Measurements from ENCODE around the gene EFR3B. TPM values are rescaled to one million over a fixed set of nuclear protein-coding genes. Genes with fewer than 3 reads are reported as not detected.

Gene EFR3B
- total RNA-seq, 1 donor from 2014 or later, result 14.7 TPM

DNA sequence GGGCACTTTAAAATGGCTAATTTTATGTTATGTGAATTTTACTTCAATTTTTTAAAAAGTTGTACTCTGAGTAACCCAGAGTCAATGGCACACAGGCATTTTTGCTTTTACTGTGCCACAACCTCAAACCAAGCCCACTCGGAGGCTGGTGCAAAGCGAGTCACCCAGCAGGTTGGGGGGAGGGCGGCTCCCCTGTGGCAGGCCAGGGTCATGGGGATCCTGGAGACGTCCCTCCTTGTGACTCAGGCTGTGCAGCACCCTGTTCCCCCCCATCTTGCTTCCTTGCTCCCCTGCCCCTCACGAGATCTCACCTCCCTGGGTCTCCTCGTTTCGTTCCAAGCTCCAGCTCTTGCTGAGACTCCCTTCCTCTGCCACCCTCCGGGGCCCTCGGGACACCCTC is 67.9 kb downstream of the EFR3B start:
- no peak overlapping the region for H3K4me2 ChIP-seq (ENCODE audit: low read length)
- H3K27ac ChIP-seq (ENCODE audit: low read depth, low read length), result no peak overlapping the region
- H2AFZ ChIP-seq (ENCODE audit: low read depth, low read length), result no peak overlapping the region
- Mint-ChIP-seq H3K27ac (ENCODE audit: unreplicated experiment) (no peak overlapping the region), H3K27me3 (ENCODE audit: low read depth, unreplicated experiment) (no peaks in the 10 kb centered on the region), H3K4me3 (ENCODE audit: unreplicated experiment) (no peak overlapping the region), H3K36me3 (ENCODE audit: low read depth, unreplicated experiment) (peaks cover 12% of the 10 kb centered on the region), H3K9me3 (ENCODE audit: unreplicated experiment) (no peaks in the 10 kb centered on the region), H3K4me1 (ENCODE audit: low read depth, unreplicated experiment) (peaks cover 13% of the 10 kb centered on the region)
- no peaks in the 10 kb centered on the region for H3K79me2 ChIP-seq (ENCODE audit: insufficient read depth, low read length)
- no peaks in the 10 kb centered on the region for H4K20me1 ChIP-seq (ENCODE audit: insufficient read depth, low read length)
- no peak overlapping the region for H3K9ac ChIP-seq (ENCODE audit: low read length)
- peaks cover 10% of the 10 kb centered on the region for H3K4me1 ChIP-seq (ENCODE audit: insufficient read depth, low read length)
- H3K27me3 ChIP-seq (ENCODE audit: insufficient read depth, low read length), result no peaks in the 10 kb centered on the region
- DNase-seq (ENCODE audit: low read depth) (no peak), FAIRE-seq (no peak)
- no peaks in the 10 kb centered on the region for H3K9me3 ChIP-seq (ENCODE audit: insufficient read depth, low read depth, low read length)
- no peaks in the 10 kb centered on the region for H3K36me3 ChIP-seq (ENCODE audit: insufficient read depth, low read length)
- TF ChIP-seq EZH2 (IDR thresholded peaks at IDR 0.05; ENCODE audit: insufficient read depth, low read length), result no peak
- TF ChIP-seq, protein P1, sequence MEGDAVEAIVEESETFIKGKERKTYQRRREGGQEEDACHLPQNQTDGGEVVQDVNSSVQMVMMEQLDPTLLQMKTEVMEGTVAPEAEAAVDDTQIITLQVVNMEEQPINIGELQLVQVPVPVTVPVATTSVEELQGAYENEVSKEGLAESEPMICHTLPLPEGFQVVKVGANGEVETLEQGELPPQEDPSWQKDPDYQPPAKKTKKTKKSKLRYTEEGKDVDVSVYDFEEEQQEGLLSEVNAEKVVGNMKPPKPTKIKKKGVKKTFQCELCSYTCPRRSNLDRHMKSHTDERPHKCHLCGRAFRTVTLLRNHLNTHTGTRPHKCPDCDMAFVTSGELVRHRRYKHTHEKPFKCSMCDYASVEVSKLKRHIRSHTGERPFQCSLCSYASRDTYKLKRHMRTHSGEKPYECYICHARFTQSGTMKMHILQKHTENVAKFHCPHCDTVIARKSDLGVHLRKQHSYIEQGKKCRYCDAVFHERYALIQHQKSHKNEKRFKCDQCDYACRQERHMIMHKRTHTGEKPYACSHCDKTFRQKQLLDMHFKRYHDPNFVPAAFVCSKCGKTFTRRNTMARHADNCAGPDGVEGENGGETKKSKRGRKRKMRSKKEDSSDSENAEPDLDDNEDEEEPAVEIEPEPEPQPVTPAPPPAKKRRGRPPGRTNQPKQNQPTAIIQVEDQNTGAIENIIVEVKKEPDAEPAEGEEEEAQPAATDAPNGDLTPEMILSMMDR (IDR thresholded peaks at IDR 0.05; ENCODE audit: insufficient read depth, low read depth, low read length), result no peak
- no peak overlapping the region for H3K4me3 ChIP-seq (ENCODE audit: insufficient read depth, low read depth, low read length)

DNA sequence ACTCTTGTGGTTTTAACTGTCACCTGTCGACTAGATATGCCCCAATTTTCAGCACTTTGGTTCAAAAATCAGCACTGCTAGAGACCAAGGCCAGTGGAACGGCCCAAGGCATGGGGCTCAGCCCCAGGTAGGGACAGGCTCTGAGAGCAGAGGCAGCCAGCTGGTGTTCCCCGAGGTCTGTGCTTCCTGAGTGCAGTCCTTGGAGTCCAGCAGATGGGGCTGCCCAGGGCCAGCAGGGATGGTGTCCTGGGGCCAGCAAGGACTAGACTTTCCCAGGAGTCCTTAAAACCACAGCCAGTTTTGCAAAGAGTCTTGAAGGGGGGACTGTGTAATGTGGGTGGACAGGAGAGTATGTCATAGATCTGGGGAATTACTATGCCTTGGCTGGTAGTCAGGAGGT is 70.2 kb downstream of the EFR3B start:
- no peak overlapping the region for H2AFZ ChIP-seq (ENCODE audit: low read depth, low read length)
- H3K4me1 ChIP-seq (ENCODE audit: insufficient read depth, low read length), result no peaks in the 10 kb centered on the region
- no peaks in the 10 kb centered on the region for H3K27me3 ChIP-seq (ENCODE audit: insufficient read depth, low read length)
- H3K27ac ChIP-seq (ENCODE audit: low read depth, low read length), result no peak overlapping the region
- no peaks in the 10 kb centered on the region for H3K27me3 Mint-ChIP-seq (ENCODE audit: low read depth, unreplicated experiment)
- no peaks in the 10 kb centered on the region for H3K79me2 ChIP-seq (ENCODE audit: insufficient read depth, low read length)
- DNase-seq (ENCODE audit: low read depth), result no peak
- no peaks in the 10 kb centered on the region for H4K20me1 ChIP-seq (ENCODE audit: insufficient read depth, low read length)
- H3K9me3 Mint-ChIP-seq (ENCODE audit: unreplicated experiment), result no peaks in the 10 kb centered on the region
- peaks cover 13% of the 10 kb centered on the region for H3K36me3 Mint-ChIP-seq (ENCODE audit: low read depth, unreplicated experiment)
- H3K4me1 Mint-ChIP-seq (ENCODE audit: low read depth, unreplicated experiment), result peaks cover 10% of the 10 kb centered on the region
- no peaks in the 10 kb centered on the region for H3K36me3 ChIP-seq (ENCODE audit: insufficient read depth, low read length)
- H3K4me3 ChIP-seq (ENCODE audit: insufficient read depth, low read depth, low read length), result no peak overlapping the region
- H3K27ac Mint-ChIP-seq (ENCODE audit: unreplicated experiment), result no peak overlapping the region
- no peak overlapping the region for H3K4me3 Mint-ChIP-seq (ENCODE audit: unreplicated experiment)
- FAIRE-seq, result no peak
- no peak overlapping the region for H3K9ac ChIP-seq (ENCODE audit: low read length)
- no peak for TF ChIP-seq EZH2 (IDR thresholded peaks at IDR 0.05; ENCODE audit: insufficient read depth, low read length)
- TF ChIP-seq, protein P1 (IDR thresholded peaks at IDR 0.05; ENCODE audit: insufficient read depth, low read depth, low read length), result no peak
- no peaks in the 10 kb centered on the region for H3K9me3 ChIP-seq (ENCODE audit: insufficient read depth, low read depth, low read length)
- no peak overlapping the region for H3K4me2 ChIP-seq (ENCODE audit: low read length)

DNA sequence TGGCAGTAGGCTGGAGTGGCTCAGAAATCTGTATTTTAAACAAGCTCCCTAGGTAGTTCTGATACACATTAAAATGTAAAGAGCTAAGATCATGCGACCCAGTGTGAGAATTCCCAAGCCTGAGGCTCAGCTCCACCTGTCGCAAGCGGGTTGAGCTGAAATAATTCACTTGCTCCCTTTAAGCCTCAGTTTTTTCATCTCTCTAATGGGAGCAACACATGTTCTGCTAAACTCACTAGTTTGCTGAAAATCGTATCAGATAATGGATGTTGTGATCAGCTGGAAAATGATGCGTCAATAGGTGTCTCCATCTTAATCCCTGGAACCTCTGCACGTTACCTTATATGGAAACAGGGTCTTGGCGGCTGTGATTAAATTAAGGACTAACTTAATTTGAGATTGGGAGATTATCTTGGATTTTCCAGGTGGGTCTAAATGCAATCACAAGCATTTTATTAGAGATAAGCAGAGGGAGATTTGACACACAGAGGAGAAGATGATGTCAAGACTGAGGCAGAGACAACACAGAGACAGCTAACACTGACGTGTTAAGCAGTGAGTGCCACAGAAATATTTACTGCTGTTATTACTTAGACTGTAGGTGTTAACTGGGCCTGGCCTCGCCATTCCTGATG is 73.5 kb downstream of the EFR3B start:
- Histone ChIP-seq H4K20me1 (ENCODE audit: insufficient read depth, low read length) (no peaks in the 10 kb centered on the region), H3K4me3 (ENCODE audit: insufficient read depth, low read depth, low read length) (no peak overlapping the region), H3K9me3 (ENCODE audit: insufficient read depth, low read depth, low read length) (no peaks in the 10 kb centered on the region), H3K4me1 (ENCODE audit: insufficient read depth, low read length) (no peaks in the 10 kb centered on the region), H3K27me3 (ENCODE audit: insufficient read depth, low read length) (no peaks in the 10 kb centered on the region), H3K79me2 (ENCODE audit: insufficient read depth, low read length) (no peaks in the 10 kb centered on the region), H3K9ac (ENCODE audit: low read length) (no peak overlapping the region), H2AFZ (ENCODE audit: low read depth, low read length) (no peak overlapping the region), H3K4me2 (ENCODE audit: low read length) (no peak overlapping the region), H3K27ac (ENCODE audit: low read depth, low read length) (no peak overlapping the region), H3K36me3 (ENCODE audit: insufficient read depth, low read length) (no peaks in the 10 kb centered on the region)
- Mint-ChIP-seq H3K4me3 (ENCODE audit: unreplicated experiment) (no peak overlapping the region), H3K36me3 (ENCODE audit: low read depth, unreplicated experiment) (peaks cover 11% of the 10 kb centered on the region), H3K4me1 (ENCODE audit: low read depth, unreplicated experiment) (peaks cover 8% of the 10 kb centered on the region), H3K27ac (ENCODE audit: unreplicated experiment) (no peak overlapping the region), H3K9me3 (ENCODE audit: unreplicated experiment) (no peaks in the 10 kb centered on the region), H3K27me3 (ENCODE audit: low read depth, unreplicated experiment) (no peaks in the 10 kb centered on the region)
- FAIRE-seq, result no peak
- no peak for TF ChIP-seq EZH2 (IDR thresholded peaks at IDR 0.05; ENCODE audit: insufficient read depth, low read length)
- DNase-seq (ENCODE audit: low read depth), result no peak
